ENCODE results near the gene DUSP3.
"Not testable (repeated sequence)": the region's sequence is repeated elsewhere in the genome, so short reads cannot be mapped to it uniquely, and the experiment has no call there.

Gene DUSP3

GRCh38 chr17:43801844-43802243 is 23.1 kb upstream of the DUSP3 start:
- no peak for DNase-seq (ENCODE audit: low read depth, low spot score)

GRCh38 chr17:43800736-43801135 is 22.0 kb upstream of the DUSP3 start:
- no peak for DNase-seq (ENCODE audit: low read depth, low spot score)

DNA sequence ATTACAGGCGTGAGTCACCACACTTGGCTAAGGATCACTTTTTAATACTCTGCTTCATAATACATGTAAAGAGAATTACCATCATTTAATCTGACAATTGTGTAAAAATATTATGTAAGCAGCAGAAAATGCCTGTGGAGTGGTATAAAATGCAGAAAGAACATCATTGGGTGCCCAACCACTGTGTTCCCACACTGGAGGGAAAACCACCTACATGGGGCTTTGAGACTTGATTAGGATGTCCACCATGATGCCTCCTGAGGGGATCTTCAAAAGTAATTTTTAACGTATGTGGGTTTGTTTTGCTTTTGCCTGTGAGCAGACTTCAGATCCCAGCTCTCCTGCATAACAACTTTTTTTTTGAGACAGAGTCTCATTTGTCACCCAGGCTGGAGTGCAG is 20.3 kb upstream of the DUSP3 start:
- no peak for DNase-seq (ENCODE audit: low read depth, low spot score)

DNA sequence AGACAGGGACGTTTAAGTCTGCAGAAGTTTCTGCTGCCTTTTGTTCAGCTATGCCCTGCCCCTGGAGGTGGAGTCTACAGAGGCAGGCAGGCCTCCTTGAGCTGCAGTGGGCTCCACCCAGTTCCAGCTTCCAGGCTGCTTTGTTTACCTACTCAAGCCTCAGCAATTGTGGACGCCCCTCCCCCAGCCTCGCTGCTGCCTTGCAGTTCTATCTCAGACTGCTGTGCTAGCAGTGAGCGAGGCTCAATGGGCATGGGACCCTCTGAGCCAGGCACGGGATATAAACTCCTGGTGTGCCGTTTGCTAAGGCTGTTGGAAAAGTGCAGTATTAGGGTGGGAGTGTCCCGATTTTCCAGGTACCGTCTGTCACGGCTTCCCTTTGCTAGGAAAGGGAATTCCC is 19.2 kb upstream of the DUSP3 start:
- not testable (repeated sequence) for DNase-seq (ENCODE audit: low read depth, low spot score)

DNA sequence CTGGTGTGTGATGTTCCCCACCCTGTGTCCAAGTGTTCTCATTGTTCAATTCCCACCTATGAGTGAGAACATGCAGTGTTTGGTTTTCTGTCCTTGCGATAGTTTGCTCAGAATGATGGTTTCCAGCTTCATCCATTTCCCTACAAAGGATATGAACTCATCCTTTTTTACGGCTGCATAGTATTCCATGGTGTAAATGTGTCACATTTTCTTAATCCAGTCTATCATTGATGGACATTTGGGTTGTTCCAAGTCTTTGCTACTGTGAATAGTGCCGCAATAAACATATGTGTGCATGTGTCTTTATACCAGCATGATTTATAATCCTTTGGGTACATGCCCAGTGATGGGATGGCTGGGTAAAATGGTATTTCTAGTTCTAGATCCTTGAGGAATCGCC is 13.9 kb upstream of the DUSP3 start:
- DNase-seq (ENCODE audit: low read depth, low spot score): not testable (repeated sequence)

- peak; percentile 17 for DNase-seq (ENCODE audit: low read depth, low spot score)
Observed at GRCh38 chr17:43791589-43791988, 12.8 kb upstream of the DUSP3 start.

GRCh38 chr17:43790311-43790940 is 11.6 kb upstream of the DUSP3 start:
- no peak for DNase-seq (ENCODE audit: low read depth, low spot score)

GRCh38 chr17:43789482-43789881 is 10.7 kb upstream of the DUSP3 start:
- DNase-seq (ENCODE audit: low read depth, low spot score): no peak

- DNase-seq (ENCODE audit: low read depth, low spot score): no peak
Observed at GRCh38 chr17:43788540-43788939, 9.8 kb upstream of the DUSP3 start.

GRCh38 chr17:43787728-43788127 is 9.0 kb upstream of the DUSP3 start:
- DNase-seq (ENCODE audit: low read depth, low spot score): no peak

GRCh38 chr17:43784628-43785101 is 5.9 kb upstream of the DUSP3 start:
- no peak for DNase-seq (ENCODE audit: low read depth, low spot score)

DNA sequence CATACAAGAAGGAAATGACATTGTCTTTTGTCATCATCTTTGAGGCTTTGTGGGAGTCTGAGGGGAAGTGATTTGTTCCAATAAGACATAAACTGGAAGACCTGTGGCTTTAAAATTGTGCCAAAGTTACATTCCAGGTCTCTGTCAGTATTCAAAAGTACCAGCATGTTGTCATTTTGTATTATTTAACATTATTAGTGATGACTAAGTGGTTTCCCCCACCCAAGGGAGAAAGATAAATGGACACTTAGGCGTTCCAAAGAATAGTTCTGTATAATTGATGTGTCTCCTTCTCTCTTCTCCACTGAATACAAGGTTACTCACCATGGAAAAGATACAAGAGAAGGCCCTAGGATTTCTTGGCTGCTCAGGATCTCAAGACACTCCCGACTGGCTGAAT is 5.3 kb upstream of the DUSP3 start:
- no peak for DNase-seq (ENCODE audit: low read depth, low spot score)

DNA sequence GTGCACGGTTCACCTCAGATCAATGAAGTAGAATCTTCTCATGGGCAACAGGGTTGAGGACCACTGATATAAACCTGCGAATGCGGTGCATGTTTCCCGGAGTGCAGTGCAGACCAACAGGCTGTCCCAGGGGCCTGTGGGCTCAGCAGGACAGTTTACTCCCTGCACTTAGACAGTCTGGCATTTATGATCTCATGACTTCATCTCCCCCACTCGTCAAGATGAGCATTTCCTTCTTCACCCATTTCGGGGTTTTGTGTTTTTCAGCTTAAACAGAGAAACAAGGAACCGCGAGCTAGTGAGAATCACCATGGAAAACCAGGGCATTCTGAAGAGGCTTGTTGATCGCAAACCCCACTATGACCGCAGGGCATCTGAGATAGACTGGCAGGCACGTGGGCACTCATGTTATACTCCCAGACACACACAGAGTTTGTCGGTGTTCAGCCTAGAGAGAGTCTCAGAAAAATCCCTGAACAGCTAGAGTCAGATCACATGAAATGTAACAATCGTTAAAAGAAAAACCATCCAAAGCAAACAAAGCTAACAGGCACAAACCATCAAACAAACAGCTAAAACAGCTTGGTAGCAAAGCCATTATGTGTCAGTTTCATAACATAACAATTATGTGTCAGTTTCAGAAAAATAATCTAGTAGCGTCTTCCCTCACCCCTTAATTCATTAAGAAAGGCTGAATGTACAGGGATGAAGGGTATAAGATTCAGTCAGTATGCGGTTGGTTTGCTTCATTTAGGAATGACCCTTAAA is 4.3 kb upstream of the DUSP3 start:
- no peak for DNase-seq (ENCODE audit: low read depth, low spot score)

- no peak for DNase-seq (ENCODE audit: low read depth, low spot score)
Observed at GRCh38 chr17:43780135-43780534, 1.4 kb upstream of the DUSP3 start, which contains the start of gene CFAP97D1. Gene CFAP97D1, plus strand, starts transcription at chr17:43780435. Its CDS starts 28 bp downstream, at chr17:43780463.

GRCh38 chr17:43779145-43780125 is 658 bp upstream of the DUSP3 start:
- DNase-seq (ENCODE audit: low read depth, low spot score): peak; percentile 69

GRCh38 chr17:43774304-43775250 is 4.2 kb downstream of the DUSP3 start:
- no peak for DNase-seq (ENCODE audit: low read depth, low spot score)

- no peak for DNase-seq (ENCODE audit: low read depth, low spot score)
Observed at GRCh38 chr17:43772877-43773648, 5.7 kb downstream of the DUSP3 start.

DNA sequence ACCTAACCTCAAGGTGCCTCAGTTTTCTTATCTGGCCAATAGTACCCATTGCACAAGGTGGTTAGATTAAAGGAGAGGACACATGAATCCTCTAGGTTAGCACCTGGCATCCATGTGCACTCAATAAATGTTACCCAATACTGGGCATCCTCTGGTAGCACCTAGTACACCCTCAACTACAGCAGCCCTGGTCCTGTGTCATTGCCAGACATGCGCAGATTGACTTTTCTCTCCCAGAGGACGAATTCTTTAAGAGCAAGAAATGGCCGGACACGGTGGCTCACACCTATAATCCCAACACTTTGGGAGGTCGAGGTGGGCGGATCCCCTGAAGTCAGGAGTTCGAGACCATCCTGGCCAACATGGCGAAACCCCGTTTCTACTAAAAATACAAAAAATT is 7.3 kb downstream of the DUSP3 start:
- DNase-seq (ENCODE audit: low read depth, low spot score): no peak

DNA sequence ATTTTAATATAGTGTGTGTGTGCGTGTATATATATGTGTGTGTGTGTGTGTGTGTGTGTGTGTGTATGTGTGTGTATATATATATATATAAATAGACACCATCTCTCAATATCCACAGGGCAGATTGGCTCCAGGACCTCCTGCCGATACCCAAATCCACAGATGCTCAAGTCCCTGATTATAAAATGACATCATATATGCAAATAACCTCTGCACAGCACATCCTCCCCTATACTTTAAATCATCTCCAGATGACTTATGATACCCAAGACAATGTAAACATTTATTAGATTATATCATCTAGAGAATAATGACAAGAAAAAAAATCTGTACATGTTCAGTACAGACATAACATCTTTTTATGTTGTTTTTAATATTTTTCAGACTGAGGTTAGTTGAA is 7.8 kb downstream of the DUSP3 start:
- no peak for DNase-seq (ENCODE audit: low read depth, low spot score)

DNA sequence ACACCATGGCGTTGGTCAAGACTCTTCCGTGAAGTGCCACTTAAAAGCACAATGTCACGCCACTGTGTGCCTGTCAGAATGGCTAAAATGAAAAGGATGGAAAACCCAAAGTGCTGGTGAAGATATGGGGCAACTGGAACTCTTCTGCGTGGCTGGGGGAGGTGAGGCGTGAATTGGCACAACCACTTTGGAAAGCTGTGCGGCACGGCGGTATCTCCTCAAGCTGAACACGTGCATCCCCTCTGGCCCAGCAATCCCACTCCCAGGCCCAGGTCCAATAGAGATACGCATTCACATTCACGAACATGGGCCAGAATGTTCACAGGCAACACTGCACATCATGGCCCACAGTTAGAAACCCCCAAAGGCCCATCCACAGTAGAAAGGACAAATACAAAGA is 8.9 kb downstream of the DUSP3 start:
- no peak for DNase-seq (ENCODE audit: low read depth, low spot score)
